K562 (cell line): ENCODE results near the gene HOXB8. TPM values are rescaled to one million over a fixed set of nuclear protein-coding genes. Genes with fewer than 3 reads are reported as not detected.

Experiments used
- CC2D1A ChIP-seq: fragments of 450-650 bp; IDR thresholded peaks from 2 replicates; pipeline ENCODE4 v1.6.1; 2017; ENCODE audit warnings: mild to moderate bottlenecking
- DPF2 ChIP-seq: fragments of 450-650 bp; IDR thresholded peaks from 2 replicates; pipeline ENCODE4 v1.6.1; 2016
- EGR1 ChIP-seq: fragments of 450-650 bp; conservative IDR thresholded peaks from 2 replicates; pipeline ENCODE4 v1.6.1; 2017; ENCODE audit warnings: mild to moderate bottlenecking
- ELF2 ChIP-seq: fragments of 250-450 bp; sonication (Bioruptor Pico); IDR thresholded peaks from 2 replicates; pipeline ENCODE4 v1.5.0; 2021; ENCODE audit warnings: mild to moderate bottlenecking
- MYC ChIP-seq, 2 experiments: fragments of 250-450 bp in 1 of 2; sonication (Bioruptor Pico) in 1 of 2; IDR thresholded peaks; 2 replicates each; pipeline versions ENCODE4 v1.5.1 to v1.6.1; 2012 to 2021; ENCODE audit warnings: low read depth in 2 of 2, borderline replicate concordance in 1 of 2, improper control_type of control experiment in 1 of 2, low read length in 1 of 2, mild to moderate bottlenecking in 1 of 2, moderate library complexity in 1 of 2
- NFIX ChIP-seq: fragments of 250-450 bp; sonication (Bioruptor Pico); IDR thresholded peaks from 2 replicates; pipeline ENCODE4 v1.4.0; 2020; ENCODE audit warnings: low read depth, mild to moderate bottlenecking, moderate library complexity
- SMAD4 ChIP-seq: fragments of 250-450 bp; sonication (Bioruptor Pico); conservative IDR thresholded peaks from 2 replicates; pipeline ENCODE4 v1.8.0; 2021; ENCODE audit warnings: inconsistent platforms, mild to moderate bottlenecking, moderate library complexity
- TCF7 ChIP-seq: sonication (generic); IDR thresholded peaks from 2 replicates; pipeline ENCODE4 v1.6.1; 2016; ENCODE audit warnings: antibody characterized with exemption, borderline replicate concordance
- YY1 ChIP-seq, 3 experiments: IDR thresholded peaks; 2 replicates each; pipeline ENCODE4 v1.6.1; 2011; ENCODE audit warnings: low read length in 2 of 3, mild to moderate bottlenecking in 2 of 3, moderate library complexity in 2 of 3, borderline replicate concordance in 1 of 3, control low read depth in 1 of 3, low read depth in 1 of 3; ENCODE audit not compliant: insufficient read depth in 3 of 3, insufficient replicate concordance in 2 of 3, control insufficient read depth in 1 of 3, insufficient read length in 1 of 3; ENCODE audit errors: extremely low read depth in 1 of 3
- ZNF586 ChIP-seq: fragments of 450-650 bp; formaldehyde crosslinking; conservative IDR thresholded peaks from 2 replicates; pipeline ENCODE4 v1.4.0; 2020; ENCODE audit warnings: mild to moderate bottlenecking, moderate library complexity
- polyA plus RNA-seq, 8 experiments: library from polyadenylated mRNA; depleted of rRNA in 4 of 8; stranded (reverse) in 5 of 8; unstranded in 3 of 8; fragments of >200 nt; fragmentation: Nextera tagmentation in 2 of 8; fragmentation: Illumina TruSeq in 1 of 8; extraction: Ambion mirVana in 2 of 8; extraction: Trizol in 1 of 8; gene quantifications; 2 replicates each; pipeline versions ENCODE4 v1.2.1 to v1.2.3, GENCODE V29; 2011 to 2014; ENCODE audit warnings: inconsistent platforms in 1 of 8, missing spikeins in 1 of 8
- total RNA-seq, 7 experiments: library from RNA; depleted of rRNA in 6 of 7; stranded (reverse); fragments of >200 nt in 6 of 7; fragmentation: Illumina TruSeq in 2 of 7; extraction: Trizol in 2 of 7; gene quantifications; 2 replicates each; pipeline versions ENCODE4 v1.2.1 to v1.2.3, GENCODE V29; 2011 to 2021; ENCODE audit warnings: low replicate concordance in 1 of 7
- TF ChIP-seq, protein P1 (sequence below): fragments of 450-650 bp; formaldehyde crosslinking; IDR thresholded peaks from 2 replicates; pipeline ENCODE4 v1.4.0; 2020; ENCODE audit warnings: mild to moderate bottlenecking, moderate library complexity

HOXB8 gene
- total and polyA plus RNA-seq, 9 of the 15 experiments (the other 6 are each of a cell fraction or from before 2014, with no cell fraction given), result 0.52 to 23.8 (median 3.6) TPM

GRCh38 chr17:48593840-48594537 is 21.1 kb downstream of the HOXB8 start (continued):
- TF ChIP-seq MYC (IDR thresholded peaks at IDR 0.05; ENCODE audit: low read depth, low read length) (peak; percentile 28; the same call in 1 of the 2 replicates), MYC (CRISPR knock-in tag; IDR thresholded peaks at IDR 0.05; ENCODE audit: borderline replicate concordance, low read depth) (no peak), EGR1 (no peak), CC2D1A (peak; percentile 57), SMAD4 (CRISPR knock-in tag) (0 out of 2 replicates have a peak, but pooled peaks have one; percentile 24), TCF7 (0 out of 2 replicates have a peak, but pooled peaks have one; percentile 24), ZNF586 (no peak), YY1 (IDR thresholded peaks at IDR 0.05; ENCODE audit: borderline replicate concordance in 1 of 3, control insufficient read depth in 1 of 3, extremely low read depth in 1 of 3, insufficient read depth in 3 of 3, insufficient read length in 1 of 3, insufficient replicate concordance in 2 of 3, low read depth in 1 of 3, low read length in 2 of 3) (peak; percentile 52 to 96 (median 92)), ELF2 (CRISPR knock-in tag) (no peak), DPF2 (no peak), NFIX (CRISPR knock-in tag) (no peak)
- TF ChIP-seq, protein P1, sequence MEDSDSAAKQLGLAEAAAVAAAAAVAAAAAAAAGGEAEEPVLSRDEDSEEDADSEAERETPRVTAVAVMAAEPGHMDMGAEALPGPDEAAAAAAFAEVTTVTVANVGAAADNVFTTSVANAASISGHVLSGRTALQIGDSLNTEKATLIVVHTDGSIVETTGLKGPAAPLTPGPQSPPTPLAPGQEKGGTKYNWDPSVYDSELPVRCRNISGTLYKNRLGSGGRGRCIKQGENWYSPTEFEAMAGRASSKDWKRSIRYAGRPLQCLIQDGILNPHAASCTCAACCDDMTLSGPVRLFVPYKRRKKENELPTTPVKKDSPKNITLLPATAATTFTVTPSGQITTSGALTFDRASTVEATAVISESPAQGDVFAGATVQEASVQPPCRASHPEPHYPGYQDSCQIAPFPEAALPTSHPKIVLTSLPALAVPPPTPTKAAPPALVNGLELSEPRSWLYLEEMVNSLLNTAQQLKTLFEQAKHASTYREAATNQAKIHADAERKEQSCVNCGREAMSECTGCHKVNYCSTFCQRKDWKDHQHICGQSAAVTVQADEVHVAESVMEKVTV (CRISPR knock-in tag), result peak; percentile 59; the same call in 1 of the 2 replicates
- TF ChIP-seq, all 486 proteins: peak for 37
